ENCODE measurements around the gene NRG2.

Gene NRG2

GRCh38 chr5:139877129-139877597 is 165.9 kb downstream of the NRG2 start:
- DNase-seq (ENCODE audit: low read depth): no peak
- TF ChIP-seq POLR2A (IDR thresholded peaks at IDR 0.05; ENCODE audit: extremely low read depth, insufficient read length): no peak
- TF ChIP-seq MYC (IDR thresholded peaks at IDR 0.05; ENCODE audit: low read depth, low read length): no peak
- TF ChIP-seq MAX (IDR thresholded peaks at IDR 0.05; ENCODE audit: low read depth, low read length): no peak
- no peak for TF ChIP-seq CTCF (IDR thresholded peaks at IDR 0.05; ENCODE audit: low read depth, low read length)
- H3K4me3 ChIP-seq (ENCODE audit: low read depth, low read length): no peak overlapping the region

- no peak for TF ChIP-seq MAX (IDR thresholded peaks at IDR 0.05; ENCODE audit: low read depth, low read length)
- TF ChIP-seq MYC (IDR thresholded peaks at IDR 0.05; ENCODE audit: low read depth, low read length): no peak
- TF ChIP-seq POLR2A (IDR thresholded peaks at IDR 0.05; ENCODE audit: extremely low read depth, insufficient read length): no peak
- TF ChIP-seq CTCF (IDR thresholded peaks at IDR 0.05; ENCODE audit: low read depth, low read length): no peak
- H3K4me3 ChIP-seq (ENCODE audit: low read depth, low read length): no peak overlapping the region
- no peak for DNase-seq (ENCODE audit: low read depth)
These were observed 167.1 kb downstream of the NRG2 start for GRCh38 chr5:139875957-139876356.

GRCh38 chr5:139872851-139873794 is 170.0 kb downstream of the NRG2 start:
- H3K4me3 ChIP-seq (ENCODE audit: low read depth, low read length): no peak overlapping the region
- TF ChIP-seq MYC (IDR thresholded peaks at IDR 0.05; ENCODE audit: low read depth, low read length) (no peak), POLR2A (IDR thresholded peaks at IDR 0.05; ENCODE audit: extremely low read depth, insufficient read length) (no peak), MAX (IDR thresholded peaks at IDR 0.05; ENCODE audit: low read depth, low read length) (no peak), CTCF (IDR thresholded peaks at IDR 0.05; ENCODE audit: low read depth, low read length) (no peak)
- DNase-seq (ENCODE audit: low read depth): no peak

GRCh38 chr5:139872052-139872766 is 170.9 kb downstream of the NRG2 start:
- no peak for DNase-seq (ENCODE audit: low read depth)
- no peak overlapping the region for H3K4me3 ChIP-seq (ENCODE audit: low read depth, low read length)
- TF ChIP-seq CTCF (IDR thresholded peaks at IDR 0.05; ENCODE audit: low read depth, low read length): peak; percentile 29
- TF ChIP-seq MYC (IDR thresholded peaks at IDR 0.05; ENCODE audit: low read depth, low read length): no peak

- no peak overlapping the region for H3K4me3 ChIP-seq (ENCODE audit: low read depth, low read length)
- no peak for DNase-seq (ENCODE audit: low read depth)
- TF ChIP-seq MAX (IDR thresholded peaks at IDR 0.05; ENCODE audit: low read depth, low read length) (no peak), CTCF (IDR thresholded peaks at IDR 0.05; ENCODE audit: low read depth, low read length) (no peak), MYC (IDR thresholded peaks at IDR 0.05; ENCODE audit: low read depth, low read length) (no peak), POLR2A (IDR thresholded peaks at IDR 0.05; ENCODE audit: extremely low read depth, insufficient read length) (no peak)
These were observed 171.5 kb downstream of the NRG2 start for GRCh38 chr5:139871614-139872013.

All from NB4 (cell line).